ENCODE results near the gene RIMS4.

GRCh38 chr20:44810061-44810390, 320 bp downstream of the RIMS4 start:
- no peak for TF ChIP-seq CREB1 (IDR thresholded peaks at IDR 0.05)
- no peak for TF ChIP-seq CREB1 (CRISPR knock-in tag; IDR thresholded peaks at IDR 0.05)
- no peak for TF ChIP-seq DMBX1 (CRISPR knock-in tag; IDR thresholded peaks at IDR 0.05; ENCODE audit: borderline replicate concordance)
- no peak for TF ChIP-seq ZNF316 (IDR thresholded peaks at IDR 0.05)
- TF ChIP-seq SP1 (CRISPR knock-in tag; IDR thresholded peaks at IDR 0.05) = no peak
- TF ChIP-seq ZFX (CRISPR knock-in tag; IDR thresholded peaks at IDR 0.05) = no peak
